Body of pancreas (tissue), 4 donors: ENCODE measurements around the gene PEMT.

Experiments
- POLR2A ChIP-seq, 3 donors: fragments of 450-650 bp; IDR thresholded peaks; one replicate each; pipeline ENCODE4 v1.6.1; 2016; ENCODE audit warnings: antibody characterized with exemption in 3 of 3, mild to moderate bottlenecking in 2 of 3
- TF ChIP-seq, protein P1 (sequence below), 7 experiments: fragments of 450-650 bp in 4 of 7; fragments of 200-600 bp in 3 of 7; sonication (generic) in 3 of 7; IDR thresholded peaks; one replicate each; pipeline ENCODE4 v1.5.1; 2016 to 2019; ENCODE audit warnings: antibody characterized with exemption in 7 of 7

DNA sequence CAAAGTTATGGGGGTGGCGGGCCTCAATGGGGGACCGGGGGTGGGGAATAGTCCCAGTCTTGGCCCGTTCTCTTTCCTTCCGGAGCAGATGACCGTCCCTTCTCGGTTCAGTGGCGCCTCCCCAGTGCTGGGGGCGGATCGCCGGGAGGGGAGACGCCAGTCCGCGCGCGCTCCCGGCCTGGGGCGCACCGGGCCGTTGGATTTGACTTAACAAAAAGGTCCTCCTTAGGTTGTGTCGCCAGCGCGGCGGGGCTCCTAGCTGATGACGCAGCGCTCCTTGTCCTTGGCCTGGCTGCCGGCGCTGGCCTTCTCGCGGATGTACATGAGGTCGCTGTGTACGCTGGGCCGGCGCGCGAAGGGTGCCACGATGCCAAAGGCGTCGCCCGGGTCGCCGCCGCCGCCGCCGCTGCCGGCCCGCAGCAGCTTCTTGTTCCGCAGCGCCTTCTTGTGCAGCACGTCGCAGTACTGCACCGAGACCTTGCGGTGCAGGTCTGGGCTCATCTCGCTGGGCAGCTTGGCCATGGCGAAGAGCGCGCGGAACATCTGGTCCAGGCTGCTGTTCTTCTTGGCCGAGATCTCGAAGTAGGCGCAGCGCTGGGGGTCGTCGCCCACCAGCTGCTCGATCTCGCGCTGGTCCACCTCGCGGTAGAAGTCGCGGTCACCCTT, 96.5 kb downstream of the PEMT start:
- TF ChIP-seq, protein P1, sequence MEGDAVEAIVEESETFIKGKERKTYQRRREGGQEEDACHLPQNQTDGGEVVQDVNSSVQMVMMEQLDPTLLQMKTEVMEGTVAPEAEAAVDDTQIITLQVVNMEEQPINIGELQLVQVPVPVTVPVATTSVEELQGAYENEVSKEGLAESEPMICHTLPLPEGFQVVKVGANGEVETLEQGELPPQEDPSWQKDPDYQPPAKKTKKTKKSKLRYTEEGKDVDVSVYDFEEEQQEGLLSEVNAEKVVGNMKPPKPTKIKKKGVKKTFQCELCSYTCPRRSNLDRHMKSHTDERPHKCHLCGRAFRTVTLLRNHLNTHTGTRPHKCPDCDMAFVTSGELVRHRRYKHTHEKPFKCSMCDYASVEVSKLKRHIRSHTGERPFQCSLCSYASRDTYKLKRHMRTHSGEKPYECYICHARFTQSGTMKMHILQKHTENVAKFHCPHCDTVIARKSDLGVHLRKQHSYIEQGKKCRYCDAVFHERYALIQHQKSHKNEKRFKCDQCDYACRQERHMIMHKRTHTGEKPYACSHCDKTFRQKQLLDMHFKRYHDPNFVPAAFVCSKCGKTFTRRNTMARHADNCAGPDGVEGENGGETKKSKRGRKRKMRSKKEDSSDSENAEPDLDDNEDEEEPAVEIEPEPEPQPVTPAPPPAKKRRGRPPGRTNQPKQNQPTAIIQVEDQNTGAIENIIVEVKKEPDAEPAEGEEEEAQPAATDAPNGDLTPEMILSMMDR (IDR thresholded peaks at IDR 0.05): no peak
- no peak for TF ChIP-seq POLR2A (IDR thresholded peaks at IDR 0.05)
